GM21528 (cell line): ENCODE measurements around the gene ENO1.
A peak's percentile ranks its signal among the peaks of the same experiment; 100 is the strongest.
"Not testable (repeated sequence)": the region's sequence is repeated elsewhere in the genome, so short reads cannot be mapped to it uniquely, and the experiment has no call there.

Source experiments
- ATAC-seq: cut with Tn5 transposase; IDR thresholded peaks from one replicate; pipeline ENCODE4 v1.9.1; 2021; ENCODE audit warnings: mild to moderate bottlenecking, moderate library complexity; ENCODE audit not compliant: unreplicated experiment, low FRiP score

Gene ENO1

DNA sequence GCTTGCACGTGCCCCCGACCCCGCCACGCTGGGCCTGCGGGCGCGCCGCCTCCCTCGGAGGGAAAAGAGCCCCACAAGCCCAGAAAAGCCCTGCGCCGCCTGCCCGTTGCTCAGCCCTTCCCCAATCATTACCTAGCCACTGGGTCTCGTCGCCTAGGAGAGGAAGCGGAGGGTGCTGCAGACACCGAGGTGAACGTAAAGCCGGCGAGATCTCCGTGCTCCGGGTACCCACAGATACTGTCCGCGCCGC, at the start of gene ENO1:
ENO1 (minus strand) TSS at position 239 of the 250 bp plus-strand sequence. CDS start 3,778 bp downstream, outside the sequence.
- ATAC-seq = peak; percentile 12

DNA sequence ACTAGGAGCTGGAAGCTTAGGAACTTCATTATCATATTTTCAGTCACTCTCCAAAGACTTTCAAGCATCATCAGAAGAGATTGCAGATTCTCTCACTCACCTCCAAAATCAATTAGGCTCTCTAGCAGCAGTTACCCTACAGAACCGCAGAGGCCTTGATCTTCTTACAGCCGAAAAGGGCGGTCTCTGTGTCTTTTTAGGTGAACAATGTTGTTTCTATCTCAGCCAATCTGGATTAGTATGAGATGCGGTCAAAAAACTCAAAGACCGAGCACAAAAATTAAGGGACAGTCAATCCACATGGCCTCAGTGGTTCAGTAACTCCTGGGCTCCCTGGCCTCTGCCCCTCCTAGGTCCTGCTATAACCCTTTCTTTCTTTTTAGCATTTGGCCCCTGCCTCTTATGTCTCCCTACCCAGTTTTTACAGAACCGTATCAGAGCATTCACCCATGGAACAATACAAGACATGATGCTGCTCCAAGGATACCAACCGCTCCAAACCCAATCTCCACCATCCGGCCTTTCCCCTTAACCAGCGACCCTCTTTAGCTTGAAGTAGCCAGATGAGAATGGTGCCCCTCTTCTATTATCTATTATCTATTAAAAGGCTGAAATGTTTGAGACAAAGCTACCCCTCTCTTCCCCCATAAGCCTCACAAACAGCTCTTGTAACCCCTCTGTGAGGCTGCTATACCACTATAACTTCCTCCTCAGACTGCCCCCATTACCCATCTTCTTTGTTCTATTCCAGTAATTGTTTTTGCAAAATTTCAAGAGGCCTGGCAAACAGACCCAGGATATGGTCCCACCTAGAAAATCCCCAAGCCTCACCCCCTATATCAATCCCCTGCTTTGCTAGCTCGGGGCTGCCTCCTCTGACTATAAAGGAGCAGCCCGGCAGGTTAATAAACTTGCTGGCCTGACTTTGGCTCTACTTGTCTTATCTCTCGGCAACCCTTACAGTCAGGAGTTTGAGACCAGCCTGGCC, 48.5 kb upstream of the ENO1 start:
- ATAC-seq = no peak

DNA sequence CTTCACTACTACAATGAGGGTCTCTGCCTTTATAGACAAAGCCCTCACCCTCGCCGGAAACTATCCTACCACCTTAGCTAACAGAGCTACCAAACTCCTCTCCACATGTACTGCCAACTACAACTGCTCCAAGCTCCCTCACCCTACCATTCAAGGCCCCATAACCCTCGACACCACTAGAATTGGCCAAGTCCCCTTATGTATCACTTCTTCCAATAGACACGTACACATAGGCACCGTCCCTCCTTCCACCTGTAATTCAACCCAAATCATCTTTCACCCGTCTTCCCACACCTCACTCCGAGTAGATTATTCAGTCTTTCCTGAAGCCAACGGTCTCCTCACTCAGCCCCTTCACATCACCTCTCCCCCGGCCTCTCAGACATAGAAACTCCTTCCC, 47.5 kb upstream of the ENO1 start:
- no peak for ATAC-seq

DNA sequence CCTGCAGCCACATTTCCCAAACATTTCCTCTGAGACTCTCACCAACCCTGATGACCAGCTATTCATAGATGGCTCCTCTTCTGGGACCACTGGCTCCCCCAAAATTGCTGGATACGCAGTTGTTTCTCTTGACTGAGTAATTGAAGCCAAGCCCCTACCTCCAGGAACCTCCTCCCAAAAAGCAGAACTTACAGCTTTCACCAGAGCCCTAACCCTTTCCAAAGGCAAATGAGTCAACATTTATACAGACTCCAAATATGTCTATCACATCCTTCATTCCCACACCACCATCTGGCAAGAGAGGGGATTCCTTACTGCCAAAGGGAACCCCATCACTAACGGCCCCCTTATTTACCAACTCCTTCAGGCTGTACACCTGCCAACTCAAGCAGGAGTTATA, 46.9 kb upstream of the ENO1 start:
- no peak for ATAC-seq

DNA sequence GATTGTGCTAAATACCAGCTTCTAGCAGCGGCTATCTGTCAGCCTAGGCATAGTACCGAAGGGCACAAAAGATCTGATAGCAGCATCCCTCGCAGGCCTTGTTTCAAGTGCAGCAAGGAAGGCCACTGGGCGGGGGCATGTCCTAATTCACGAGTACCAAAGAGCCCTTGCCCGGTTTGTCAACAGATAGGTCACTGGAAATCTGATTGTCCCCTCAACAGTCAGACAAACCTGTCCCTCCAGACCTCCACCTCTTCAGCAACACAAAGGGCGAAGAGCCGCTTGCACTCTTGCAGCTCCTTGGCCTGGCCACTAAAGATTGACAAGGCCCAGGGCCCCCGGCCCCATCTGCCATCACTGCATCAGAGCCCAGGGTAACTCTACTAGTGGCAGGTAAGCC, 44.5 kb upstream of the ENO1 start:
- ATAC-seq = no peak

DNA sequence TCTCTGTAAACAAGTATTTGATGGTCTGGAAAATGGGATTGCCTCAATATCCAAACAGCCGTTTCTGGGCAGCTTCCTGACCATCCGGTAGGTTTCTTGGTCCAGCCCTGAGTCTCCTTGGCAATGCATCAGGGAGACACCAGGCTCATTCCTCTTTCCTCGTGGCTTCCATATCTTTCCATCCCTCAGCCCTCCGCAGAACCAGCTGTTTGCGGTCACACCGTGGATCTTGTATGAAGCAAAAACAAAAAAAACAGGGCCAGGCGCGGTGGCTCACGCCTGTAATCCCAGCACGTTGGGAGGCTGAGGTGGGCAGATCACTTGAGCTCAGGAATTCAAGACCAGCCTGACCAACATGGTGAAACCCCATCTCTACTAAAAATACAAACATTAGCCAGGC, 39.0 kb upstream of the ENO1 start:
- ATAC-seq = not testable (repeated sequence)

DNA sequence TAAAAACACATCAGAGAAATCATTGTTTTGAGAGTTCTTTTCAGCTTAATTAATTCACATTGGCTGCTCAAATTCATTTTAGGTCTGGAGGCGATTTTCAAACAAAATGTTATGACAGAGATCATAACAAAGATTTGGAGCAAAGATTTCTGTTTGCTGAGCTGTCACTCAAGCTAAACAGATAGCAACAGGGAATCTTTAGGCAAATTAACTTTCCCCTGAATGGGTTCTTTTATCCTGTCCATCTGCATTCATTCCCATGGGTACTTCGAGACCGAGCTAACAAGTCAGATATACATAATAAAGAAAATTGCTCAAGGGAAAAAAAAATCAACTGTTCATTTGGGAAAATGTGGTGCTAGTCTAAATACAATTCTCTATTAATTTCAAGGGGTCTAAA, 37.0 kb upstream of the ENO1 start:
- no peak for ATAC-seq

DNA sequence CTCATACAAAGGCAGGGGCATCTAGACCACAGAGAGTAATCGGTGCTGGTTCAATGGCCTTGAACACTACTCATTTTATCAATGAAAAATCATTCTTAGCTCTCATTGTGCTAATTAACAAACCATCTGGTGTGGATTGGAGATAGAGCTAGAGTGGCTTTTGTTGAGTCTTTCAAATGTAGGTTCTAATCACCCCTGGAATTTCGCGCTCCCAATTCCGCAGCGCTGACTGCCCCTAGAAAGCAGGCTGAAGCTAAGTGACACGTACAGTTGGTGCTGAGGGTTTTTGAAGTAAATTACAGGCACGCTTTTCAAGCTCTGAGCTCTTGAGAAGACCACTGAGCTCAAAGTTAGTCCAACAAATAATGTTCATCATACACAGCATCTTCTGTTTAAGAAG, 36.0 kb upstream of the ENO1 start:
- no peak for ATAC-seq

DNA sequence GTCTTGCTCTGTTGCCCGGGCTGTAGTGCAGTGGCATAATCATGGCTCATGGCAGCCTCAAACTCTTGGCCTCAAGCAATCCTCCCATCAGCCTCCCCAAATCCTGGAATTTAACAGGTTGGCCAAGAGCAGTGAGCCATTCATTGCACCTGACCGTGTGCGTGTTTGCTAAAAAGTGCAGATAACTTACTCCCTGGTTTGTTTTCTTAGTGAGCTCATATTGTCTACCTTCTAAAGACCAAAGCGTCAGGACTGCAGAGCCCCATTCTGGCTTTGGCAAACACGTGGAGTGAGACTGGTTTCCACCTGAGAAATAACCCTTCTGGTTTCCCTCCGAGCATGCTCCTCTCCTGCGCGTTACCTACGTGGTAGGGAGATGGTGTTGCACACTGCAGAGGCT, 35.0 kb upstream of the ENO1 start:
- ATAC-seq = no peak

DNA sequence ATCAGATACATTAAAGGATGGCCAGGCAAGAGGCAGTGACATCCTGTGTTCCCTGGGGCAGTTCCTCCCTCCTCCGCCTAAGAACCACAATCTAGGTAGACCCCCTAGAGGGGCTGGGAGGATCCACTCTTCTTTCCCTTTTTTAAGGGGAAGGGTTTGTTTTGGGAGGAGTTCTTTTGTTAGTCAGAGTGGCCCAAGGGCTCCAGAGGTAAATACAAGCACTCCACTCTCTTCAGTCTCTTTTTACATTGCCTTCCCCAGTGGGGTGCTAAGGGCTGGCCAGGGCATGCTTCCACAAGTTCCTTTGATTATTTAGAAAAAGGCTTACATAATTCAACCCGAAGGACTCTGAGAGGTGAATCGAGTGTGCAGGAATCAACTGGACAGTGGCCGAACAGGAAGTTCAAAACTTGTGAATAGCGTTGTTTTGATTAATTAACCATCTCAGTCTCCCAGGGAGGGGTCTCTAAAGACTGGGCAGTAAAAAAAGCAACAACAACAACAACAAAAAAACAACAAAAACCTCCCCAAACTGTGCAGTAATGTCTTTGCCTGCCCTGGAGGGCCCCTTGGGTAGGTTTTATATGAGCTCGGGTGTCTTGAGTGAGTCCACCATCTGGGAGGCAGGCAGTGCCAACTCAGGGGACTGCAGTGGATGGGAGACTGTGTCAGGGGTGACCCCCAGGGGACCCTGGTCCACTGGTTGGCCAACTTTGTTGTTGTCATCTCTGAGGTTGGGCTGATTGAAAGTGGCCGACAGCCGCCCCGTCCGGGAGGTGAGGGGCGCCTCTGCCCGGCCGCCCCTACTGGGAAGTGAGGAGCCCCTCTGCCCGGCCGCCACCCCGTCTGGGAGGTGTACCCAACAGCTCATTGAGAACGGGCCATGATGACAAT, 33.2 kb upstream of the ENO1 start:
- ATAC-seq = no peak

DNA sequence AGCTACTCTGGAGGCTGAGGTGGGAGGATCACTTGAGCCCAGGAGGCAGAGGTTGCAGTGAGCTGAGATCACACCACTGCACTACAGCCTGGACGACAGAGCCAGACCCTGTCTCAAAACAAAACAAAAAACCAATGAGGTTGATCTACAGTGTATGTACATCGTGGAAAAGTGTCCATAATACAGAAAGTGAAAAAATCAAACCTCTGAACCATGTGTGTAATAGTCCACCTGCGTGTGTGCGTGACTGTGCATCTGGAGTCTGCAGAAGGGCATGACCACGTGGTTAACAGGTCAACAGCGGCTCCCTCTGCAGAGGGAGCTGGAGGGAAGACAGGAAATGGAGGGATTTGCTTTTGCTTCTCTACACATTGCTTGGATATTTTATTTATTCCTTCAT, 32.4 kb upstream of the ENO1 start:
- no peak for ATAC-seq

DNA sequence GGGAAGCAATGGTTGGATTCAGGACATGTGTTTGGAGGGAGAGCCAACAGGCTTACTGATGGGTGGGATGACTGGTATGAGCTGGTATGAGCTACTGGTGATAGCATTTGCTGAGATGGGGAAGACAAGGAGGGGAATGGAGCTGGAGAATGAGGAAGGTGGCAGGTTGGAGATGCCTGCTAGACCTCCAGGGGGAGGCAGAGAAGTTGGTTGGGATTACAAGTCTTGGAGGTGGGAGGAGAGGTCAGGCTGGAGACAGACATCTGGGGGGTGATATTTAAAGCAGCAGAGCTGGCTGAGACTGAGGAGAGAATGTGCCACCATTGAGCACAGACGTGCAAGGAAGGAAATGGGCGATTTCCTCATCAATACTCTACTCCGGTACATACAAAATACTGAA, 31.8 kb upstream of the ENO1 start:
- no peak for ATAC-seq

DNA sequence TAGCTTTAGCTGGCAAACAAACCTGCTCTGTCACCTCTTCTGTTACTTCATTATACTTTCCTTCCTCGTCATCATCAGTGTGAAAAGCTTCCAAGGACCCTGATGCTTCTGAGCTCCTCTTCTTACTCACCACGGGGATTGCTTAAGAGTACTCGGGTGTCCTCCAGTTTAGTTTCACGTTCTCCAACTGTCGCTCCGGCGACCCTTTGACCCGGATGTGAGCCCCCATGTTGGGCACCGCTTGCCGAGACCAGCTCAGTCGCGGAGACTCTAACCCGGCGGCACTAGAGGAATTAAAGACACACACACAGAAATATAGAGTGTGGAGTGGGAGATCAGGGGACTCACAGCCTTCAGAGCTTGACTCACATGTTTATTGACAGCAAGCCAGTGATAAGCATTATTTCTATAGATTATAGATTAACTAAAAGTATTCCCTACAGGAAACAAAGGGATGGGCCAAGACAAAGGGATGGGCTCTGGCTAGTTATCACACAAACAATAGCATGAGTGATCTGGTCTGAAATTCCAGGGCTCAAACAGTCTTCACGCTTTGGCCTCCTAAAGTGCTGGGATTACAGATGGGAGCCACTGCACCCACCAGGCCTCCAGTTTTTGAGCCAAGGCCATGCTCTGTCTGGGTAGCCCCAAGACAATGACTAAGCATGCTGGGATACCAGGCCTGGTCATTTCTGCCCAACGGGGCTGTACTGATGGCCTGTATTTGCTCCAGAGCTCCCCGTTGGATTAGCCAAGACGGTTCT, 30.1 kb upstream of the ENO1 start:
- ATAC-seq = no peak

DNA sequence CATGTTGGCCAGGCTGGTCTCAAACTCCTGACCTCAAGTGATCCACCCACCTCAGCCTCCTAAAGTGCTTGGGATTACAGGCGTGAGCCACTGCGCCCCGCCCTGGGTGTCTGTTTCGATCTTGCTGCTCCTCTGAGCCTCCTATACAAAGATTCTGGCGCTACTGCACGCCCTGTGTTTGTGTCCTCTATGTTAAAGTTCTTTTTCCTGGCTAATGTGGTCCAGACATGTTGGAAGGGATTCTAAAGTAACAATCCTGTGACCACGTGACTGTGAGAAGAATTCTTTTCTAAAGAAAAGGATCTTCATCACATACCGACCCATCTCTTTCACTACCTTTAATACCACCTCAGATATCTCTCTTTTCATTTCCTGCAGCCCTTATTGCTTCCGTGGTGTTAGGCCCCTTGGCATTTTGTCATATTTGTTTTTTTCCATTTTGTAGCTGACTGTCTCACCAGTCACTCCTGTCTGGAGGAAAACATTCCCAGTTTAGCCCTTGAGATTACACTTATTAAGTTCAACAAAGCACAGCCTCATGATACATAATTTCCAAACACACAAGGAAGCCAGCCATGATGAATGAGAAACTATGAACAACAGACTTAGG, 27.2 kb upstream of the ENO1 start:
- no peak for ATAC-seq

DNA sequence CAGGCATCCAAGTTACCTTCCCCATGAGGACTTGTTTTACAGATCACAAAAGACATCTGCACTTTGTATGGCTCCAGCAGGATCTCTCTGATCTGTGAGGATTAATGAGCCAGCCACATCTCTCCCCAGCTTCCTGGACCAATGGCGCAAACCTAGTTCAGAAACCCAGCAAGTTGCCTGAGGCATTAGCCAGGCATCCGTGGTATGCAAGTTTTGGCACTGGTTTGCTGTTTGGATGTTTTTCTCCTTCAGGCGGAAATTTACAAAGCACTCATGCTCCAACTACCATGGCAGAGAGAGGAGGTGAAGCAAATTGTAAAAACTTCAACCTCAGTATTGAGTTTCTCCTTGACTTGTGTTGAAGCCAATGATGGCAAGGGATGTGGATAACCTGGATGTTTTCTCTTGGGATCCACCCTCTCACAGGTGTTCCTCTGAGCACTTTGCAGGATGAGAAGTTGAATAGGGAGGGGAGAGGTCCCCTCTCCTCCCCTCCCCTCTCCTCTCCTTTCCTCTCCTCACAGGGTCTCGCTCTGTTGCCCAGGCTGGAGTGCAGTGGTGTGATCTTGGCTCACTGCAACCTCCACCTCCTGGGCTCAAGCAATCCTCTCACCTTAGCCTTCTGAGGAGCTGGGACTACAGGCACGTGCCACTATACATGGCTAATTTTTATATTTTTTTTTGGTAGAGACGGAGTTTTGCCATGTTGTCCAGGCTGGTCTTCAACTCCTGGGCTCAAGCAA, 25.6 kb upstream of the ENO1 start:
- ATAC-seq = no peak

DNA sequence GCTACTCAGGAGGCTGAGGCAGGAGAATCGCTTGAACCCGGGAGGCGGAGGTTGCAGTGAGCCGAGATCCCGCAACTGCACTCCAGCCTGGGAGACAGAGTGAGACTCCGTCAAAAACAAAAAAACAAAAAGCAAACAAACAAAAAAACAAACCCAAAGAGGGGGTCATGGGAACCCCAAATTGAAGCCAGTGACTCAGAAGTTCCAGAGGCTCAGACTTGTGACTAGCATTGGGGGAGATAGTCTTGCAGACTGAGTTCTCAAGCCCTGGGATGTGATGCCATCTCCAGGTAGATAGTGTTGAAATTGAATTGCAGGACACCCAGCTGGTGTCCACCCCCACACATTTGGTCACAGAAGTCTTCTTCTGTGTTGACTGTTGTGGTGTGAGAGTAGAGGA, 24.9 kb upstream of the ENO1 start:
- no peak for ATAC-seq

DNA sequence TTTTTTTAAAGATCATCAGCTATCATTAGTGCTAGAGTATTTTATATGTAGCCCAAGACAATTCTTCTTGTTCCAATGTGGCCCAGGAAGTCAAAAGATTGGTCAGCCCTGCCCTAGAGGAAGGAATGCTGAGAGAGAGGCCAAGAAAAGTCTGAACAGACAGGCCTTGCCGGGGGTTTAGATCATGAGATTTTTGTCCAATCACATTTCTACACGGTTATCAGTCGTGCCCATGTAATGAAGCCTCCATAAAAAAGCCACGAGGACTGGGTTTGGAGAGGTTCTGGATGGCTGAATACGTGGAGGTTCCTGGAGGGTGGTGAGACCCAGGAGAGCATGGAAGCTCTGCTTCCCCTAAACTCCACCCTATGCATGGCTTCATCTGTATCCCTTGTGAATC, 24.3 kb upstream of the ENO1 start:
- no peak for ATAC-seq

DNA sequence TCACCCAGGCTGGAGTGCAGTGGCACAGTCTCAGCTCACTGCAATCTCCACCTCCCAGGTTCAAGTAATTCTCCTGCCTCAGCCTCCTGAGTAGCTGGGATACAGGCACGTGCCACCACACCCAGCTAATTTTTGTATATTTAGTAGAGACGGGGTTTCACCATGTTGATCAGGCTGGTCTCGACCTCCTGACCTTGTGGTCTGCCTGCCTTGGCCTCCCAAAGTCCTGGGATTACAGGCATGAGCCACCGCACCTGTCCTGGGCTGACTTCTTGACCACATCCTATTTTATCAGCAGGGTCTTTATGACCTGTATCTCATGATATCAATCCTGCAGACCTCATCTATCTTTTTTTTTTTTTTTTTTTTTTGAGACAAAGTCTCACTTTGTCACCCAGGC, 22.2 kb upstream of the ENO1 start:
- ATAC-seq = not testable (repeated sequence)

DNA sequence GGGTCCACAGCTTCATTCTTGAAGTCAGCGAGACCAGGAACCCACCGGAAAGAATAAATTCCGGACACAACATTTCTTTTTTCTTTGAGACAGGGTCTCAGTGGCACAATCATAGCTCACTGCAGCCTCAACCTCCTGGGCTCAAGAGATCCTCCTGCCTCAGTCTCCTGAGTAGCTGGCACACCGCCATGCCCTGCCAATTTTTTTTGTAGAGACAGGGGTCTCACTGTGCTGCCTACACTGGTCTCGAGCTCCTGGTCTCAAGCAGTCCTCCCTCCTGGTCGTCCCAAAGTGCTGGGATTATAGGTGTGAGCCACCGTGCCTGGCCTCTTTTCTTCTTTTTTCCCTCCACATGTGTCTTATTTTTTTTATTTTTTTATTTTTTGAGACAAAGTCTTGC, 20.6 kb upstream of the ENO1 start:
- no peak for ATAC-seq

DNA sequence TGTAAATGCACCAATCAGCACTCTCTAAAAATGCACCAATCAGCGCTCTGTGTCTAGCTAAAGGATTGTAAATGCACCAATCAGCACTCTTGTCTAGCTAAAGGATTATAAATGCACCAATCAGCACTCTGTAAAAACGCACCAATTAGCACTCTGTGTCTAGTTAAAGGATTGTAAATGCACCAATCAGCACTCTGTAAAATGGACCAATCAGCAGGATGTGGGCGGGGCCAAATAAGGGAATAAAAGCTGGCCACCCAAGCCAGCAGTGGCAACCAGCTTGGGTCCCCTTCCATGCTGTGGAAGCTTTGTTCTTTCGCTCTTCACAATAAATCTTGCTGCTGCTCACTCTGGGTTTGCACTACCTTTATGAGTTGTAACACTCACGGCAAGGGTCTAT, 19.9 kb upstream of the ENO1 start:
- ATAC-seq = not testable (repeated sequence)
